NCI-H82 (cell line): ENCODE results near the gene CAPN9.
A peak's percentile ranks its signal among the peaks of the same experiment; 100 is the strongest.
"Not testable (repeated sequence)": the region's sequence is repeated elsewhere in the genome, so short reads cannot be mapped to it uniquely, and the experiment has no call there.

ENCODE experiments used
- DNase-seq: peaks from one replicate; lab custom pipeline; 2025; lab: John Stamatoyannopoulos, UW

CAPN9 gene

DNA sequence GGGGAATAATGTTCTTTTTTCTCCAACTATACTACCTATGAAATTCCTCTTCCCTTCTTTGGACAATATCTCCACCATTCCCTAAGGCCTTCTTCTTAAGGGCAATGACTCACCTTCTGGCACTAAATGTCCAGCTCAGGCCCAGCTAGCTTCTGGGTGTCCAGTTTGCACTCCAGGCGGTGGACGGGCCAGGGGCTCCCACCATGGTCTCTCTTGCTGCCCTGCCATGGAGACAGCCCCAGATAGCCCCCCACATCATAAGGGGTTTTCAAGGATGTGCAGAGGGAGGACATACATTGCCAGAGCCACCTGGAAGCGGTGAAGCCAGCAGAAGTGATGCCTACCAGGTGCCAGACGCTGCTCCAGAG, 77.3 kb downstream of the CAPN9 start:
- DNase-seq, result no peak

DNA sequence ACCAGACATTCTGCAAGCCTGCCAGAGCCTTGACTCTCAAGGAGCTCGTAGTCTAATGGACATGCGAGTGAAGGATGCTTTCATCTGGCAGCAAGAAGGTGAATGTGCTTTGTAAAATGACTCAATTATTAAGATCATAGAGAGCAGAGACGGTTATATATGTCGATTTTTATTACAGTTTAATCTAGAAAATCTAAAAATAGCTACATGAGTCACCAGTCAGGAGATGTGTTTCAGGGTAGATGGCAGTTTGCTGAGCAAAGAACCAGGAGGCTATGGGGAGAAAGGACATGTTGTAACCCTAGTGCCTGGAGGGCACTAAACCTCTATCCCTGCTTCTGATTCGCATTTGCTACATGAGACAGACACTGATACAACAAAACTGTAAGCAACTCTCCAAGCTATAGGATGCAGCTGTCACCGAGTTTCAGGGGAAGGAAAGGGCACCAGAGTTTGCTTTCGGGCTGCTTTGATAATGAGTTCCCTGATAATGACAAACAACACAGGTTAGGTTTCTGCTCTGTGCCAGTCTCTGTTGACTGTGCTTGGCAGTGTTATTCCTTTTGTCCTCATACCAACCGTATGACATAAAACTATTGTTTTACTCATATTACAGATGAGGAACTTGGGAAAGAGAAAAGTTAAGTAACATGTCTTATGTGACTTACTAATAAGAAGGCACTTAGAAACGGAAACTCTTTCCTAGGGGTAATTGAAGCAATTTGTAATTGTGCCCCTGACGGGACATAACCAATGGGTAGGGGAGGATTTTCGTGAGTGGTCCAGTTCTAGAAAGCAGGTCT, 77.9 kb downstream of the CAPN9 start:
- DNase-seq, result peak; percentile 25

DNA sequence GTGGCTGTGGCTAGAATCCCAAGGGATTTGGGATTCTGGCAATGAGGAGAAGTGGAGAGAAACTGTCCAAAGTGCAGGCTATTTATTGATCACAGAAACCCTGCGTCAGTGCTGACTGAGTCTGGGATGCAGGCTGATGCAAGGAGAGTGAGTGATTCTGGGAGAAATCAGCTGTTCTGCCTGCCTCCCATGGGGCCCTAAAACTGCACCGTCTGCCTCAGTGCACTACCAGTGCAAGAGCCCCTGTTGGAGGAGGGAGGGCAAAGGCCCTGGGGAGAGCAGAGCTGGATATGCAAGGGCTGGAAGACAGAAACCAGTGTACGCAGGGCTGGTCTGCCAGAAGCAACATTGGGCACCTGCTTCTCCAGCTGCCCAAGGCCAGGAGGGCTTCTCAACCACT, 78.6 kb downstream of the CAPN9 start:
- no peak for DNase-seq

DNA sequence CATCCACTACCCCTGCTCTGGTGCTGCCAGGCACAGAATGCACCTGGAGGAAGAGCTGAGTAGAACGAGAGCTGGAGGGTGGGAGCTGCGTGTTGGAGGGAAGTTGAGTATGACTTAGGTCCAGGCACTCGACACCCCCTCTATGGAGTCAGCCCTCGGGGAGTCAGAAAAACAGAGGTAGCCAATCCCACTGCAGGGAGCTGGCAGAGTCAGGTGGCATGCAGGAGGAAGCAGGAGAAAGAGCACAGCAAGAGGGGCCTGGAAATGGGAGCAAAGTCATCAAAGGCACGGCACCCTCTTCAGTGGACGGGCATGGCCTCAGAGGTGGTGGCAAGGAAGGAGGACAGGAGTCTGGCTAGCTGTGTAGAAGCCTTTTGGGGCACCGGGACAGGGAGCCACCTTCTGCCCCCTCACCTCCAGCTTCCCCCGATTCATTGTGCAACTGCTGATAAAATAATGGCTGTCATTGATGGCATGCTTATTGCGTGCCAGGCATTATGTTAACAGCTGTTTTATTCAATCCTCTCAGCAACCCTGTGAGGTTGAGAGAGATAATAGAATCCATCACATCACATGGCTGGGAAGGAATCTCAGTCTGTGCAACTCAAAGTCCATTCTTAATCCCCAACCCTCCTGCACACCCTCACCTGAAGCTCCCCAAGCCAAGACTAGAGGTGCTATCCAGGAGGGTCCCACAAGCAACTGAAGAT, 79.1 kb downstream of the CAPN9 start:
- peak; percentile 53 for DNase-seq

DNA sequence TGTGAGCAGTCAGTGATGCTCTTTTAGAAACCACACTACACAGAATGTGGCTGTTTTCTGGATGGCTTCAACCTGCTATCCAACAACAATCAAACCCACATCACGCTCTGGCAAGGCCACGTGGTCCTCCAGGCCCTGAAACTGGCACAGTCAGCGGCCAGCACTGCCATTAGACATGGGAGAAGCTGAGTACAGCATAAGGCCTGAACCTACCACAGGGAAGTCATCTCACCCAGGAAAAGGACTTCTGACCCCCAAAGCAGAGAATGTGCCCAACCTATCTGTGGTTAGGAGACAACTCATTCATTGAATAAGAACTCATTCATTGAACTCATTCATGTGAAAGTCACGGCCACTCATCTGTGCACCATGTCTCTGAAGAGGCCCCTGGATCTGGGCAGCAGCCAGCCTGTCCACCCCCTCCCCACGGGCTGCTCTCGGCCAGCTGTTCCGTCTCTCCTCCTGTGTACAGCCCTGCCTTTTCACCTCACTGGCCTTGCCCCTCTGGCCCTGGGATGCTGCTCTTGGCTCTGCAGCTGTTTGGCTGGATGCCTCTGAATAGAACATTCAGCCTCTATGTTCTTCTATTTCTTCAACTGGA, 80.0 kb downstream of the CAPN9 start:
- DNase-seq, result peak; percentile 34

DNA sequence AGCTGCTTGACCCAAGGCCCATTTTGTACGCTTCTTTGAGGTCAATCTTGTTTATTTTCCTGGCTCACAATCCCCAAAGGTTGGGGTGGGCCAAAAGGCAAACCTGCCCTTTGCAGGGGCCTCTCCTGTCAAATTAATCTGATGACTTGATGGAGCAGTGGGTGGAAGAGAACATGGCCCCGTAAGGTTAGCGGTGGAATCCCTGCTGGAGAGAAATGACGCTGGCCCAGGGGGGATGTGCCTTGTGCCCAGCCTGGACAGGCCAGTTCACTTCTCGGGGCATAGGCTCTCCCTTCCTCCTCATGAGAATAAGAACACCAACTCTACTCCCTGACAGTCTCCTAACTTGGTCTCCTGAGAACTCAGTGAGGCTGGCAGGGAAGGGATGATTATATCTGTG, 80.6 kb downstream of the CAPN9 start:
- no peak for DNase-seq

DNA sequence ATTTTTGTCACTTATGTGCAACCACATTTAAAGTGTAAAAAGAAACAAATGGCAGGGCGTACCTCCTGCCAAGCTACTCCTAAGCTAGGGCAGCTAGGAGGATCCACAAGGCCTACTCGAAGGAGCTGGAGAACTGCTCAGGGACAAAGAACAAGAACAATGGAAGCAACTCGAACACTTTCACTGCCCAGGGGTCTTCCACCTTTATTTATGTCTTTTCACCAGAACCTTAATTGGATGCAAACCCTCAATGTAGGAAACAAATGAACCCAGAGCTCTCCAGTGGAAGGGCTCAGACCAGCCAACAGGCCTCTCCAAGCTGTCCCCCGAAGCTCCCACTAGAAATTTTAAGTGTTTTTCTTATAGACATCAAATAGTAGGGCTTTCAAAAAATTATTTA, 81.2 kb downstream of the CAPN9 start:
- no peak for DNase-seq

DNA sequence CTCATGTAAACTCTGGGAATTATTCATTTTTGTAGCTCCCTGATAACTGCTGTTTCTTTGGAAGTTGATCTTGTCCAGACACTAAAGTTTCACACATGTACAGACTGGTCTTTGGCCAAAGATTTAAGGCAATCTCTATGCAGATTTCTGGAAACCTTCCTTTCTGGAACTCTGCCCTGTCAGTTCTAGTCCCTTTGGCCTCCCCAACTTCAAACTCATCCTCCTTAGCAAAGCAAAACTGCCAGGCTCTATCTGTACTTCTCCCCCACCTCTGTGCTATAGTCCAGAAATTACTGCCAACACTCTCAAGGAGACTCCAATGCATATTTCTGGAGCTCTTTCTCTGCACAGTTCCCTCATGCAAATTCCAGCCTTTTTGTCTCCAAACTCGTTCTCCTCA, 84.6 kb downstream of the CAPN9 start:
- DNase-seq, result no peak

DNA sequence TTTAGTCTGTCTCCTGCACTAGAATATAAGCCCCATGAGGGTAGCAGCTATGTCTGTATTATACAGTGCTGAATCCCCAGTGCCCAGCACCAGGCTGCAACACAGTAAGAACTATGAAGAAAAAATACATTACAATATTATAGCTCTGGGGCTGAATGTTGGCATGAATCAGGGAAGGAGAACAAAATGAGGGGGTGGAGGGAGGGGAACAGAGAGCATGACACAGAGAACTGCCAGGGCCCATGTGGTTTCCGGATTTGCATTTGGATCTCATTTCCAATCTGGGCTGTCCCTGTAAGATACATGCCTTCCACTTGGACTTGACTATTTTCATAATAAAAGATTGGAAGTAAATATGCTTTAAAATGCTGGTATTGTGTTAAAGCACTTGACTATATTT, 85.3 kb downstream of the CAPN9 start:
- peak; percentile 46 for DNase-seq

DNA sequence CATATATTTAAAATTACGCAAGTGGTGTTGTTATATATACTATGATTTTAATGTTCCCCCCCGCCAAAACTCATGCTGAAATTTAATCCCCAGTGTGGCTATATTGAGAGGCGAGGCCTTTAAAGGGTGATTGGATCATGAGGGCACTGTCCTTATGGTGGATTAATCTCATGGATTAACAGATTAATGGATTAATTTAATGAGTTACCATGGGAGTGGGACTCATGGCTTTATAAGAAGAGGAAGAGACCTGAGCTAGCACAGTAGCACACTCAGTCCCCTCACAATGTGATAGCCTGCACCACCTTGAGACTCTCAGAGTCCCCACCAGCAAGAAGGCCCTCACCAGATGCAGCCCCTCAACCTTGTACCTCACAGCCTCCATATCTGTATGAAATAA, 86.3 kb downstream of the CAPN9 start:
- DNase-seq, result peak; percentile 98

DNA sequence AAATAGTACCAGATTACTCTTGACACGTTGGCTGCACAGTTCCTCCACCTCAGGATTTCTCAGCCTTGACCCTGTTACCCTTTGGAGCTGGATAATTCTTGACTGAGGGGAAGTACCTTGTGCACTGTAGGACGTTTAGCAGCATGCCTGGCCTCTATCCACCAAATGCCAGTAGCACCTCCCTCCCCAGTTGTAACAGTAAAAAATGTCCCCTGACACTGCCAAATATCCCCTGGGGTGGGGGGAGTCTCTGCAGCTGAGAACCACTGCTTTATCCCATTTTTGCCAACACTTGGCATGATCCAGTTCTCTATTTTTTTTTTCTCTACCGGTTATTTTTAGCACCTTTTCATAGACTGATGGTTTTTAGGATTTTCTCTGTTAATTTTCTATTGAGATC, 87.1 kb downstream of the CAPN9 start:
- peak; percentile 43 for DNase-seq

DNA sequence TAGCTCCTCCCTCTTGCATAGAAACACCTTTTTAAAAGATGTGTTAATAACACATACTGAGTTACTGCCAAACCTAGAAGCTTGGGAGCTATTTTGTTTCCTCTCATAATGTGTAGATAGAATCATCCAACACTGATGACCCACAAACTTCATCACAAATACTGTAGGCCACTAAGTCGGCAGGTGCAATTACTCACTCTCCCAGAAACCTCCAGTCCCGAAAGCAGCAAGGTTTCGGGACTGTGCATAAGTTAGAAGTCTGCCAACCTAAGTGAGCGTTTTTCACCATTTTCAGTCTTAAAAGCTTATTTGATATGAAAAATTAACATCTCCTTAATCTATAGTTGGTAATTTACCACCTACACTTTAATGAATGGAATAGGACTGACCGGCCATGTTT, 89.2 kb downstream of the CAPN9 start:
- DNase-seq, result no peak

DNA sequence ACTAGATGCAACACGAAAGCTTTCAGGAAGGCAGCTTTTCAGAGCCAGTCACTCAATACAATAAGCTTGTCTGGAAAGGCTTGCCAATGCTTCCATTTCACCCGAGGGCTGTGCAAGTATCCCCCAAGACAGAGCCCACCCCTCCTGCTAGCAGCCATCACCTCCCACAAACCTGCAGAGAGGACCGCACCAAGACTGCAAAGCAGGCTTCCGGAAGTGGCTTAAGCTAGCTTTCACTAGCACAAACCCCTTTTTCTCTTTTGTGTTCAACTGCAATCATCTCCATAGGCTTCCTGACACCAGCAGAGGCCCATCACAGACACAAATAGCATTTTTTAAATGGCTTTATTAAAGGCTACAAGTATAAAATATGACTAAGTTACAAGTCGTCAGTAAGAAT, 89.6 kb downstream of the CAPN9 start:
- no peak for DNase-seq

DNA sequence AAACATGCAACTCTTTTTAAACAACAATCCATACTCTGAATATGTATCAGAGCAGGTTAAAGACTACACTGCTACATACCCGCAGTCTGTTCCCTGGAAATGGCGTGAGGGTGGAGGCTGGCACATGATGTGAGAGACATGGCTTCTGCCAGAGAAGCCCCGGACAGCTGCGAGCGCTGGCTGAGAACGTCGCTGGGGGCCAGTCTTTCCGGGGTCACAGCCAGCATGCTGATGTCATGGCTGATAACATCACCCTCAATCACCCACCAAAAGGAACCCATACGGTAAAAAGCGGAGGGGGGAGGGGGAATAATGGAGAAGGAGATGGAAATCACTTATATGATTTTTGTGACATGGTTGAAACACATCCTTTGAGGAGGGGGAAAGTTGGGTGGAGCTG, 92.0 kb downstream of the CAPN9 start:
- DNase-seq, result no peak

DNA sequence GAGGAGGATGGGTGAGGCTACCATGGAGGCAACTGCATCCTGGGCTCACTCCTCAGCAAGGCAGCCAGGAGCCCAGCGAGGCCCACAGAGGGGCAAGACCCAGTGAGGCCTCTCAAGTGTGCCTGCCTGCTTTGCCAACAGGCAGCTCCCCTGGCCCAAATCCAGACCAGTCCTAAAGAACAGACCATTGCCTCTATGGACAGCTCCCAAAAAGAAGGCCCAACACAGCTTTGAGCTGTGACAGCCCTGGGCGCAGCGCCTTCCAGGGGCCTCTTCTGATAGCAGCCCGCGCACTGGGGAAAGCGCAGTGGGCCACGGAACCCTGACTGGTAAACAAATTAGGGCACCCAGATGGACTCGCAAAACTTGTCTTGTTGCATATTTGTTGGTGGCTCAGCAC, 95.6 kb downstream of the CAPN9 start:
- DNase-seq, result no peak

DNA sequence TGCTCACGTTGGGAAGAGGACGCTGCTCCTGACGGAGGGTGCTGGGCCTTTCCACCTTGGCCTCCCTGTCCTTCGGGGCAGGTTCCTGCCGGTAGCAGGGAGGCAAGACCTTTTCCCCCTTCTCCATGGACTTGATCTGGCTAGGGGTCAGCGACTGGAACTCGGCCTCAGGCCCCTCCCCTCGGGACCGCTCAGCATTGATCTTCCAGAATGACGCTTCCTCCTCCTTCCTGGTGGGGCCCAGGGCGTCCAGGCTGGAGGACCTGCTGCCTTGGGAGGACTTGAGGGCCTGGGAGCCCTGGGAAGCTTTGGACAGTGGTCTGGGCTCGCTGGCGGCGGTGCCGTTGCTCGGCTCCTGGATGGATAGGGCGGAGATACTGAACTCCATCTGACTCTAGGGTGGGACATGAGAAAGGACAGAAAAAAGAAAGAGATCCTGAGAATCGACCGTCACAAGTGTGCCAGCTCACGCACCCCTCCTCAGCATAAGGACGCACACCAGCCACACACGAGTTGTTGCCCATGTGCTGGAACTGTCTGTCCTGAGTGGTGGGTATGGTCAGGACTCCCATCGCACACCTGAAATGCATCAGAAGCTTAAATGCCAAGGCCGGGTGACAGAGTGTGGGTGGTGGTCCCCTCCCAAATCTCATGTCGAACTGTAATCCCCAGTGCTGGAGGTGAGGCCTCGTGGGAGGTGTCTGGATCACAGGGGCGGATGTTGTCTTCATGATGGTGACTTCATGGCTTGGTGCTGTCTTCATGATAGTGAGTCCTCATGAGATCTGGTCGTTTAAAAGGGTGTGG, 96.5 kb downstream of the CAPN9 start:
- no peak for DNase-seq

DNA sequence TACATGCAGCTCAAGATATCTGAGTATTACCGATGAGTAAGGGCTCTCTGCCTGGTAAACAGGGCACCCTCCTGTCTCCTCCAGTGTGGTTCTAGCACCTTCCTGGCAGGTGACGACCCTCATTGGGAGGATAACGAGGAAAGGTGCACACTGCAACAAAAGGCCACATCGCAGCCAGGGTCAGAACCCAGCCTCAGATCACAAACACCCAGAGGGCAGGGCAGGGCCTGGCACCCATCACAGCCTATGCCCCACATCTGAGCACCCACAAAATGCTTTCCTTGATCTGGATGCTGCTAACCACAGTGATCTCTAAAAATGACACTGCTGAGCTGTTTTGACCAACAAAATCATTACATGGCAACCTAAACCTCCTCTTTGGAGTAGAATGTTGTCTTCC, 97.4 kb downstream of the CAPN9 start:
- DNase-seq, result no peak

DNA sequence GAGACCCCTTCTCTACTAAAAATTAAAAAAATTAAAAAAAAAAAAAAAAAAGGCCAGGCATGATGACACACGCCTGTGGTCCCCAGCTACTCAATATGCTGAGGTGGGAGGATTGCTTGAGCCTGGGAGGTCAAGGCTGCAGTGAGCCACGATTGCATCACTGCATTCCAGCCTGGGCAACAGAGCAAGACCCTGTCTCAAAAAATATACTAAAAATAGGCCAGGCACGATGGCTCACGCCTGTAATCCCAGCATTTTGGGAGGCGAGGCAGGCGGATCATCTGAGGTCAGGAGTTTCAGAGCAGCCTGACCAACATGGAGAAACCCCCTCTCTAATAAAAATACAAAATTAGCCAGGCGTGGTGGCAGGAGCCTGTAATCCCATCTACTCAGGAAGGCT, 98.0 kb downstream of the CAPN9 start:
- not testable (repeated sequence) for DNase-seq

DNA sequence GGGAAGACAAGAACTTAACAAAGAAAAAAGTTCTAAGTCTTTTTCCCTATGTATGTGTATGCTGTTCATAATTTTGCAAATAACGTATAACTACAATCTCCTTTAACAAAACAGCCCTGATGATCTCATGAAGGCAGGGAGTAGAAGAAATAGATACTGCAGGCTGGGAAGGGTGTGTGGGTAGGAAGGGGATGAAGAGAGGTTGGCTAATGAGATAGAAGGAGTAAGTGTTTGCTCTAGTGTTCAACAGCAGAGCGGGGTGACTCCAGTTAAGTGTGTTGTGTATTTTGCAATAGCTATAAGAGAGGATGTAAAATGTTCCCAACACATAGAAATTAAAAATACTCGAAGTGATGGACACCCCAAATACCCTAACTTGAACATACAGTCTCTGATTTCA, 101.0 kb downstream of the CAPN9 start:
- no peak for DNase-seq

DNA sequence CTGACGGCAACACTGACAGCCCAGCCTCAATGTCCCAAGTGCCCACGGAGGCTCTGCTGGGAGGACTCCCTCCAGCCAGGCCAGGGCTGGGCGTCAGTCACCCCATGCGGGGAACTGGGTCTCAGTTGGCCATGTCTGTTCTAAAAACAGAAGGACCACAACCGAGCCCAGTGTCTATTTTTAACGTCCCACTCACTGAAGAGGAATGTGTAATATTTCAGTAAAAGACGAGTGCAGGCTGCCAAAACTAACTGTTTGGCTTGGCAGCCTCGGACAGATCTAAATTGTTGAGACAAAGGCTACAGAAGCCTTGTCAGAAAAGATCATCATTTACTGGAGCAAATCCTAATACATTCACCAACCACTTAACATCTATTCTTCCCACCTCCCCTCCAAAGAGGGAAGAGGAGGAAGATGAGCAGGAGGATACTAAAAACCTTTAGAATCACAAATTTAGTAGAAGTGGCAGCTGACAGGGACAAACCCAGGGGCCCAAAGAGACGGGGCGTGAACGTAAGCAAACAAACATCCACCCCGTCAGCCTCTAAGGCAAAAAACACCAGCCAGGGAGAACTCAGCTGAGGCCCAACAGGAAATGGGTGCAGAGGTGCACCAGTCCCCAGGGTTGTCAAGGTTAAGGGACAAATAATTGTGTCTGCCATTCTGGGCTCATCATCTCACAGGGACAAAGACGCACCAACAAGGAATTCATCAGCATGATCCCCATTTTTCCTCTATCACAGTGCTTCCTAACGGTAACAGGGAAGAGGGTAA, 102.5 kb downstream of the CAPN9 start:
- no peak for DNase-seq

DNA sequence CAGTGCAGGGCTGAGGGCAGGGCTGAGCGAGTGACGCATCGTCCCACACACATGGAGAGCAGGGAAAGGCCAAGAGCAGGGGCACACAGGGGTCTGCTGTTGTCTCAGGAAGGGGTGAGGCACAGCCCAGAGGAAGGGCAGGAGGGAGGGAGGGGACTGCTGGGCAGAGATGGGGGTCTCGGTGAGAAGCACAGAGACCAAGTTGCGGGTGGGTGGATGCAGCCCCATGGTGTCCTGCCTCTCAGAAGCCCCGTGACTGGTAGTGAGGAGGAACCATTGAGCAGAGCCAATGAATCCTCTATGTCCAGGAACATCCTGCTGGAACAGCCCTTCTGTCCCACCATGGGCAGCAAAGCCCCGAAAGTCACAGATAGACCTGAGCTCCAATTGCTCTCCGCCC, 103.4 kb downstream of the CAPN9 start:
- DNase-seq, result no peak

DNA sequence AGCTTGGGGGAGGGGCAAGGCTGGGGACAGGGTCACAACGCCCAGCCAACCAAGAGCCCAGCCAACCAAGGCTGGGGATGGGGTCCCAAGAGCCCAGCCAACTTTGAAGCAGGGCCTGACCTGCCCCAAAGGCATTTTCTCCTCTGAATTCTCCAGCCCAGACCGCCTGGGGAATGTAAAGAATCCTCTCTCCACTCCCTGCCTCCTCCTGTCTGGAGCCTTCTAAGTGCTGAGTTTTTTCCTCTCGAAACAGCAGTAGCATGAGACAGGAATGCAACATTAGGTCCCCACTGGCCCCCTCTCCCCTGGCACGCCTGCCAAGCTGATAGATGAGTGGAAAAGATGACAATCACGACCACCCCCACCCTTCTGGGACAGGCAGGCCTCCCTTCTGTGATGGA, 104.1 kb downstream of the CAPN9 start:
- DNase-seq, result no peak
